GM18502 (cell line): ENCODE measurements around the gene PLA2G6.

Experiments used
- ATAC-seq: cut with Tn5 transposase; IDR thresholded peaks from one replicate; pipeline ENCODE4 v1.9.1; 2021; ENCODE audit warnings: mild to moderate bottlenecking; ENCODE audit not compliant: unreplicated experiment, poor library complexity

PLA2G6 gene

DNA sequence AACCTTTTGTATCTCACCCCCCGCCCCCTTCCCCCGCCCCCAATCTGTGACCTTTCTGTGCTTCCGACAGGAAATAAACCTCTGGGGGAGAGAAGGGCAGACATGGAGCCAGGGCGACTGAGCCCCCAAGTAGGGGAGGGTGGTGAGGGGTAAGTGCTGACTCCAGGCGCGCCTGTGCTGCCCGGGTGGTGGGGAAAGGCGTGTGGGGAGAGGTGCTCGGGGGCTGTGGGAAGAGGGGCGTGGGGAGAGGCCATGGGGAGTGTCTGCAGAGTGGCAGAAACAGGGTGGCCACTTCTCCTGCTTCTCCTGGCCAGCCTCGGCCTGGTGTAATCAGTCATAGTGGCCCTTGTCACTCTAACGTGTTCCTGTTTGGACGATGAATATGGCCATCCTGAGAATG, 105.7 kb downstream of the PLA2G6 start:
- no peak for ATAC-seq

DNA sequence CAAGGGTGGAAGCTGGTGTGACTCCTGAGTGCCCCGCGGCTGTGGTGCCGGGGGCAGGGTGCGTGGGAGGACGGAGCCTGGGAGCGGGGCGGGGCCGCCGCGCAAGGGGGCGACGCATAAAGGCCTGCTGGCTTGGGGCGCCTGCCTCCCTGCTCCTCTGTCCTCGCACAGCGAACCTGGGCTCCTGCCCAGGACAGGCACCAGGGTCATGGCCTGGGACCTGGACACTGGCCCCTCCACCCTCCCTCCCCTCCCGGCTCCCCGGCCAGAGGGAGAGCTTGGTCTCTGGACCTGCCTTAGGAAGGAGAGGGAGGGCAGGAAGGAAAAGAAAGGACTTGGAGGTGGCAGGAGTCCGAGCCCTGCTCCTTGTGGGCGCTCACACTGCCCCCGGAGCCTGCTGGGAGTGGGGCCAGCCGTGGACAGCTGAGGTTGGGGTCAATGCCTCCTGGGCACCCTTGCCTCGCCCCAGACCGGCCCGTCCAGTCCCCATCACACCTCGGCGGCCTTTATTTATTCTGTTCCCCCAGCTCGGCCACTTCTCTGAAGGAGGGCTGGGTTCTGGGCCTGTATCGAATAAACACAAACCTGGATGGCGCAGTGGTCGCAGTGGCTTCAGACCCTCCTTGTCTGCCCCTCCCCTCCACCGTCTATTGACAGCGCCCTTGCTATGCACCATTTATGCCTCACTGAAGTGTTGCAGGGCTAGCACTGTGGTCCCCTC, 106.4 kb downstream of the PLA2G6 start:
- no peak for ATAC-seq

DNA sequence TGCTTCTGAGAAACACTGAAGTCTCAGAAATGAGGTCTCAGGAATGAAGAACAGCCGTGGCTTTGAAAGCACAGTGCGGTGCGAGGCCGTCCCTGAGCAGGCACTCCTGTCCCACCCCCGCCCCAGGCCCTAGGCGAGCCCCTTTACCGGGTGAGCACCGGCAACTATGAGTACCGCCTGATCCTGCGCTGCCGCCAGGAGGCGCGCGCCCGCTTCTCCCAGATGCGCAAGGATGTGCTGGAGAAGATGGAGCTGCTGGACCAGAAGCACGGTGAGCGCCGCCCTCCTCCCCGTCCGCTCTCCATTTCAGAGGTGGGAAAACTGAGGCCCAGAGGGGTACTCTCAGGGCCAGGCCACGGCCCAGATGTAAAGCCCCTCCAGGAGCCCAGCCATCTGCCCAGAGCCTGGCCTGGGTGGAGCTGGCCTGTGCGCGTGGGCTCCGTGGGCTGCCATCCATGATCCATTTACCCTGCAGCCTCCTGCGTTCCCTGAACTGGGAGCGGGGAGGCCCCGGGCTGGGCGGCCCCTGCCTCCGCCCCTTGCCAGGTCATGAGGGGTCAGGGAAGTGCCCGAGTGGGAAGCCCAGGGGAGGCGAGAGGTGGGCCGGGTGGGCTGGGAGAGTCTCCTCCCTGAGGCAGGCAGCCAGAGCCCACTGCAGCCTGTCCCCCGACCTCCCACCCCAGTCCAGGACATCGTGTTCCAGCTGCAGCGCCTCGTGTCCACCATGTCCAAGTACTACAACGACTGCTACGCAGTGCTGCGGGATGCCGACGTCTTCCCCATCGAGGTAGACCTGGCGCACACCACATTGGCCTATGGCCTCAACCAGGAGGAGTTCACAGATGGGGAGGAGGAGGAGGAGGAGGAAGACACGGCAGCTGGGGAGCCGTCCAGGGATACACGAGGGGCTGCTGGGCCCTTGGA, 107.2 kb downstream of the PLA2G6 start:
- no peak for ATAC-seq

DNA sequence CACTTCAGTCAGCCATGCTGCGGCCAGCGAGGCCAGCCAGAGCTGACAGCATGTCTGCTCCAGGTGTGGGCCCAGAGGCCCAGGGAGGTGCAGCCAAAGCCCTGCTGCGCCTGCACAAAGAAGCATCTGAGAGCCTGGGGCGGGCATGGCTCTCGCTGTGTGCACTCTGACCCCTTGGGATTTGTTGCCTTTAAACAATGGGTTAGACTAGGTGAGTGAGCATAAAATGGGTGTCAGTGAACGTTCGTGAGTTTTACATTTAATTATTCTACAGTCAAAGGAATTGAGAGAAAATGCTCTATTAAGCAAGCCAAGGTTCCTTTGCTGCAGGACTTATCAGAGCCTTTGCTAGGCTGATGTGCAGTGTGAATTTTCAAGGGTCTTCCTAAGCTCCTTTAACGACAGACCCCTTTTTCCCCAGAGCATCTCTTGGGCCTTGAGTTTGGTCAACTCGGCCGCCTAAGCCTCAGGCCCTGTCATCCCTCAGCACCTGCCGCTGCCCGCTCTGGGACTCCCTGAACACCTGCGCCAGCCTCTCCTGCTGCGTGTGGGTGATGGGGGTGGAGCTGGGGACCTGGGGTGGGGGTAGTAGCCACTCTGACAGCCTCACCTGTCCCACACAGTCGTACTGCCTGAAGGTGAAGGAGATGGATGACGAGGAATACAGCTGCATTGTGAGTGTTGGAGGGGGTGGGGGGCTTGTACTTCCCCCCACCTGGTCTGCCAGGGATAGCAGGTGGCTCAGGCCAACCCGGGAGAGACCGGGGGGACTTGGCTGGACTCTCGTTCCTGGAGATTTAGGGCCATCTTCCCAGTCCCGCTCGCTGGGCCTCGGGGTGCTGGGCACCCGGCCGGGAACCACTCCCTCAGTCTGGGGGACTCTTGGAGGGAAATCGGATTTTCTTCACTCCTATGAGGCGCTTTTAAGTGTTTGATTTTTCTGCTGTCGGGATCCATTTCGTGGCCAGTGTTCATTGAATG, 108.2 kb downstream of the PLA2G6 start:
- no peak for ATAC-seq

DNA sequence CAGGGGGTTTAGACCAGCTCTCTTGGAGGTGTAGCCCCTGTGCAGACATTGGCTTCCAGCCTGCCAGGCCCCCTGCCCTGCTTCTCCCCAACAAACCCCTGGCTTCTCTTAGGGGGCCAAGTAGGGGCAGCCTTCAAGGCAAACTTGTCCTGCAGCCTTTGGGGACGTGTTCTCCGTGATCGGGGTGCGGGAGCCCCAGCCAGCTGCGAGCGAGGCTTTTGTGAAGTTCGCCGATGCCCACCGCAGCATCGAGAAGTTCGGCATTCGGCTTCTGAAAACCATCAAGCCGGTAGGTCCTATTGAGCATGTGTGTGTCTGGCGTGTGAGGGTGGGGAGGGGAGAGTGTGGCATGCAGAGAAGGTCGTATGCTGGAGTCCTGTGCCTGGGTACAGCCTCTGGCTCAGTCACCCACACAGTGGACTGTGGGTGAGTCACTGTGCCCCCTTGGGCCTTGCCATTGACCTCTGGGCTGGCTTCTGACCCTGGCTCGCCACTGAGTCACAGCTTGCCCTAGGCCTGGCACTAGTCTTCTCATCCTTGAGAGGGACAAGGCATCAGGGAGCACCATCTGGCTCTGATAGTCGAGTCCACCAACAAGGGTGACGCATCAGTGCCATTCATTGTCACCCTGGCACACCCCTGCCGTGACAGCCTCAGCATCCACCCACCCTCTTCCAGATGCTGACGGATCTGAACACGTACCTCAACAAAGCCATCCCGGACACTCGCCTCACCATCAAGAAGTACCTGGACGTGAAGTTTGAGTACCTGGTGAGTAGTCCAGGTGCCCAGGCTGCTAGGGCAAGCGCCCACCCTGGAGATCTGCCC, 109.1 kb downstream of the PLA2G6 start:
- ATAC-seq, result no peak

DNA sequence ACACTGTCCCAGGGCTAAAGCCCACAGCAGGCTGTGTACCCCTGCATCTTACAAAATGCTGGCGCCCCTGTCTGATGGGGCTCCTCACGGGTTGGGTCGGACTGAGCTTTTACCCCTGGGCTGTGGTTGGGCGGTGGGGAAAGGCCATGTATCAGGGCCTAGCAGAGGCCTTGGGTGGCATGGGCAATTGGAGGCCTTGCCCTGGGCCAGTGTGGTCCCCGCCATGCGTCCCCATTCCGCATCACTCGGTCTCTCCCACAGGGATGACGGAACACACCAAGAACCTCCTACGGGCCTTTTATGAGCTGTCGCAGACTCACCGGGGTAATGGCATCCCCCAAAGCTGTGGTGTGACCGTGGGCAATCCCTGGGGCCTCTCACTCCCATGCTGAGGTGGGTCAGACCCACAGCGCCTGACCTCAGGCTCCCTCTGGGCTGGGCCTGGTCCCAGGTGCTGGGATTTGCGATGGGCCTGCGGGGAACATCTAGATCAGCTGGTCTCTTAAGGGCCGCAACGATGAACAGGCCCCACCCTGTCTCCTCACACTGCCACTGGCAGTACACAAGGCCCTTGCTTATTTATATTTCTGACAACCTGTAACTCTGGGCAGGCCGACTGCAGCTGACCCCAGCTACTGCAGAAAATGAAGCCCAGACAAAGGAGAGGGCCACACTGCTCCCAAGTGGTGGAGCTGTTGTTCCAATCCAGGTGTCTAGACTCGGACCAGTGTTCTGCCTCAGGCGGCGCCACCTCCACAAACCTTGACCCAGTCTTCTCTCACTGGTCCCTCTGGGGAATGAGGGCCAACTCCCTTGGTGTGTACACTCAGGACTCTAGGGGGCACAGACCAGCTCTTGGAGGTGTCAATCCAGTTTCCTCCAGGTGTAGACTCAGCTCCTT, 110.0 kb downstream of the PLA2G6 start:
- ATAC-seq, result no peak

DNA sequence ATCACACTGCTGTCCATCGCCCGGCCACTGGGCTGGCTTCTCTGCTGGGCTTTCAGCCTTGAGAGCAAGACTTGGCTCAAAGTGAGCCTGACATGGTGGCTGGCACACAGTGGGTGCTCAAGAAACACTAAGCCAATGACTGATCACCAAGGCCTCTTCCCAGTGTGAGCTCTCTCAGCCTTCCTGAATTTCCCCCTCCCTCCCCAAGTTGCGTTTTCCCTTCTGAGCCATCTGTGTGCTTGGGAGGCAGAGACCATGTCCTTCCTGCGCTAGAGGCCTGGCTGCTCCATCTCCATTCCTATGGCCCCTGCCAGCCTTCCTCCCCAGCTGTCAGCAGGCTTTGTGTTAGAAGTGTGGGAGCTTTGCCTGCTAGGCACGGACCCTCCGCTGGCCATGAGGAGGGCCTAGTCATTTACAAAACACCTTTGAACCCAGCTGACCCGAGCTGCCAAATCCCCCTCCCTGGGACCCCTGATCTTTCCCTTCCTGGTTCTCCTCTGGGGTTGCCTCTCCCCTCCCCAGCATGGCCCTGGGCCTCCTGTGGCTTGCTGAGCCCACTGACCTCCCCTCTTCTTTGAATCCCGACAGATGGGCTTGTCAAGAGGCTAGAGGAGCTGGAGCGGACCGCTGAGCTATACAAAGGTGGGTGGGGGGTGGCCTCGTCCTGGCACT, 111.2 kb downstream of the PLA2G6 start:
- no peak for ATAC-seq

DNA sequence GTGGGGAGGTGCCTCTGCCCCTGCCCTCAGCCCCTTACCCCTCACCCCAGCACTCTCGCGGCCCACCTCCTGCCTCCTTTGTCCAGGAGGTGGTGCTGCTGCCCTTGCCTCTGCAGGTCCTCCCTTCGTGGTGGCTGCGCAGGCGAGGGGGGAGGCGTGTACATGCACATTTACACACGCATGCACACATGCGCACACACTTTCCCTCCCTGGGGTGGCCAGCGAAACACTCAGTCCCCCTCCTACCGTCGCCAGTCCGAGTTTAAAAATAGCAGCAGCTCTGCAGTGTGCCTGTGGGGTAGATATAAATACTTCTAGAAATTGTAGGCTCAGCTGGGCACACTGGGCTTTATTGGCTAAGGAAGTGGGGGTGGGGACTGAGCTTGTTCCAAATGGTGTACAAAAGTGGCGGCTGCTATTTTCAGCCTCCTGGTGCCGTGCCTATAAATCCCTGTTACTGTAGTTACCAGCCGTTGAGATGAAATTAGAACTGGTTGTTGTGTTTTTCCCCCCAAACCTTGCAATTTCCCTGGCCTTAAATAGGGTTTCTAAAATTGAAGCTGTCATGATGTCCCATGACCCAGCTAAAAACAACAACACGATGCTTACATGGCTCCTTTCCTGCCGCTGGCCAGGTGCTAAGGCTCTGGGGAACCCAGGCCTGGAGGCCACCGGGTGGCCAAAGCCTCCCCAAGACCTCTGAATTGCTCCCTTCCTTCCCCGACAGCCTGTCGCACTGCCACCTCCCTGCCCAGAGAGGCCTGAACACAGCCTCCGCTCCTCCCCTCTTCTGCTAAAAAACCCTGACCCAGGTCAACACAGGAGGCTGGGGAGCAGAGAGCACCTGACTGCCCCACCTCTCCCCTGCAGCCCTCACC, 112.0 kb downstream of the PLA2G6 start:
- ATAC-seq, result no peak

DNA sequence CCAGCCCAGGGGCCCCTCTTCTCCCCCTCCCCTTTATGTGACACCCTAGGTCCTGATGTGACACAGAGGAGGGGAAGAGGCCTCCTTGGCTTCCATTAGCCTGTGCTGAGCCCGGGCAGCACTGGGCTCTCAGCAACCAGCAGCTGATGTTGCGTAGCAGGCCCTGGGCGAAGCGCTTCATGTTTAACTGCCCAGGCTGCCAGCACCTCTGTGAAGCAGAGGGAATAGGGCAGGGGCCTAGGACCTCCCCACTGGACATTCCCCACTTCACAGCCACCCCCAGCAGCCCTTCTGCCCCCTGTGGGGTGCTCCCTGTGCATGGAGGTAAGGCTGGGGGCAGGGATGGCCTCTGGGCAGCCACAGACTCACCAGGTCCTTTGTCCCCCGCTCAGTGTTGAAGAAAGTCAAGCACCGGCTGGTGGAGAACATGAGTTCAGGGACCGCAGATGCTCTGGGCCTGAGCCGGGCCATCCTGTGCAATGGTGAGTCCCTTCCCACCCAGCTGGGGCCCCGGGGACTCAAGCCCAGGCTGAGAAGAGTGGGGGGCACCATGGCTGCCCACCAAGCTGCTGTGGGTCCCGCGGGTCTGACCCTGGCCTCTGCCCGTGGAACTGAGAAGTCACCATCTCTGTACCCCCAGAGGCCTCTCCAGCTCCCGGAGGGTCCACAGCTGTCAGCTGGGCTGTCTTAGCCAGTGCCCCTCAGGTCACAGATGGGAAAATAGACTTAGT, 112.8 kb downstream of the PLA2G6 start:
- no peak for ATAC-seq

DNA sequence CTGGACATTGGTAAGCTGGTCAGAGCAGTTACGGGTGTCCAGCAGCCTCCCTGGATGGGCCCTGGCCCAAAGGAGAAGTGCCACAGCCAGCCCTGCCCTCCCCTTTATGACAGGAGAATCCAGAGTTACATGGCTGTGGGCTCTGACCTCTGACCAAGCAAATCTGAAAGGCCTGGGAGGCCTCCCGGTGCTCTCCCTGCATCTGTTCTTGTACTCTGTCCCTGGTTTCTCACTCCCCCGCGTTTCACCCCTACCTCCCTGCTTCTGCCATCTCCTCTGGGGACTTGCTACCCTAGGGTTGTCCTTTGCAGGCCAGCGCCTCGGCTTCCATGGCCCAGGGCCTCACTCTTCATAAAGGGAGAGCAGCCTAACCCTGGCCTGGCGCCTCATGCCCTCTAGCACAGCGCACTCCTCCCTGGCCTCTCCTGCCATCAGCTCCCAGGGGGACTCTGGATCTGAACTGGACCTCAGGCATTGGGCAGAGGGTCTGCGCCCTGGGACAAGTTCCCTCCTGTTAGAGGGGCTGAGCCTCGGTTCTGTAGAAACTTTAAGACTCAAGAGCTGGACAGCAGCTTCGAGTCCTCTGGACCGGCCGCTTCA, 113.8 kb downstream of the PLA2G6 start:
- ATAC-seq, result no peak

DNA sequence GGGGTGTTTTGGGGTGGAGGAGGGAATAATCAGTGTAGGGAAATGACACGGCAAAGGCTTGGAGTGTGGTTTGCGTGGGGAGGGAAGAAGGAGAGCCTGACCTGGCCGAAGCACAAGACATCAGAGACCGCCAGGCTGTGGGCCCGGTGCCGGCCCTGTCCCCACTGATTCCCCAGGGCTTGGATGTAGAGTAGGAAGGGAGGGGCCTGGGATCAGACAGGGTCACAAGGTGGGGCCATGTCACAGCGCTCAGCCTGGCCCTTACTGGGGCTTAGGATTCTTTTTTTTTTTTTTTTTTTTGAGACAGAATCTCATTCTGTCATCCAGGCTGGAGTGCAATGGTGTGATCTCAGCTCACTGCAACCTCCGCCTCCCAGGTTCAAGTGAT, 114.6 kb downstream of the PLA2G6 start:
- ATAC-seq, result no peak

DNA sequence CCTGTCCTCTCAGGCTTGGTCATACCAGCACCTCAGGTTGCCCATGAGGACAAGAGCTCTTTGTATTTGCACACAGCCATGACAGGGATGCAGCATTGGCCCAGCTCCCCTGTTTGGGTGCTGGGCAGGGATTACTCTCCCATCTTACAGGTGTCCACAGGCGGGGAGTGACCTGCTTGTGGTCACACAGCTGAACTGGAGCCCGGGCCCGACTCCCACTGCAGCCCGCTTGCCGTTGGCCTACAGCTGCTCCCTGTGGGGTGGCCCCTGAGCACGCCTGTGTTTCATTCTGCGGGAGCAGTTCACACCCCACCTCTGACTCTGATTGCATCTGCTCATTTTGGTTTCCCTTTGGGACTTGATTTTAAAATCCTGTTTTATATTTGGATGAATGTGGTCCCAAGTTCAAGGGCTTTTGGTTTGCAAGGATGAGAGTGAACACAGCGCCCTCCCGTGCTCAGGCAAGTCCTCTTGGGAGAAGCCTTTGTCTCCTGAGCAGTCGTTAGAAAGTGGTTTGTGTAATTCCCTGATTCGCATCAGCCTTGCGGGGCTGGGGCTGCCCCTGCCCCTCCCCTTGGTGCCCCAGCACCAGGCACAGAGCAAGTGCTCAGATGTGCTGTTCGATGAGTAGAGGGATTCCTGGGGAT, 115.1 kb downstream of the PLA2G6 start:
- ATAC-seq, result no peak

DNA sequence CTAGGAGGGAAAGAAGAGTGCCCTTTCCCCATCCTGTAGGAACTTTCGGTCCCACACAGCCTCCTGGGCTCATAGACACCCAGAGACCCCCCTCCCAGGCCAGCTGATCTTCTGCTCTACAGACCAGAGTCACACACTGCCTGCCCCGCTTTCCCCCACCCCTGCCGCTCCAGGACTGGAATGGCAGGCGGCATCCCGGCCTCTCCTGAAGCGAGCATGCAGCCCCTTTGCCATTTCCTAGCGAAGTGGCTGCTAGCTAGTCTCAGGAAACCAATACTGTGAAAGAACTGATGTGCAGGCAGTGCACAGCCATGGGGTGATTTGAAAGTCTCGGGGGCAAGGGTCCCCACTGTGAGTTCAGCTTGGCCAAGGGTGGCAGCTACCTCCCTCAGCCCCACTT, 116.1 kb downstream of the PLA2G6 start:
- ATAC-seq, result no peak

DNA sequence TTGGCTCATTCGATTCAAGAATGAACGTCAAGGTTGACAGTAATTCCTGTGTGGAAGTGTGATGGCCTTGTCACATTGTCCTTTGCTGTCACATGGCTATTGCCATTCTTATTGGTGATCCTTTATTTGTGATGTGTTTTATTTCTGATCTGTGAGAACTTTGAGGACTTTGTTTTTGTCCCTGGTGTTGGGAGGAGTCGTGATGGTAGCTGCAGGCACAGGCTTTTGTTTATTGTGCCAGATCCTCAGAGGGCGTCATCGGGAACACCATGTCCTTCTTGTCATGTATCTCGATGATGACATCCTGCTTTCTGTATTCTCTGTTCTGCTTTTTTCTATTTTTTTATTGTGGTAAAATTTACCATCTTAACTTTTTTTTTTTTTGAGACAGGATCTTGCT, 118.8 kb downstream of the PLA2G6 start:
- ATAC-seq, result no peak
